GM23248 (cell line): ENCODE measurements around the gene NIPAL4.

Experiments
- EZH2 ChIP-seq: fragments of 200-600 bp; sonication (generic); IDR thresholded peaks from 2 replicates; pipeline ENCODE4 v1.6.1; 2018; ENCODE audit warnings: antibody characterized with exemption, mild to moderate bottlenecking; ENCODE audit not compliant: insufficient read depth, poor library complexity, severe bottlenecking
- EZH2phosphoT487 ChIP-seq: fragments of 200-600 bp; sonication (generic); IDR thresholded peaks from 2 replicates; pipeline ENCODE4 v1.6.1; 2018; ENCODE audit warnings: antibody characterized with exemption, moderate library complexity, mild to moderate bottlenecking, low read depth; ENCODE audit not compliant: insufficient read depth

DNA sequence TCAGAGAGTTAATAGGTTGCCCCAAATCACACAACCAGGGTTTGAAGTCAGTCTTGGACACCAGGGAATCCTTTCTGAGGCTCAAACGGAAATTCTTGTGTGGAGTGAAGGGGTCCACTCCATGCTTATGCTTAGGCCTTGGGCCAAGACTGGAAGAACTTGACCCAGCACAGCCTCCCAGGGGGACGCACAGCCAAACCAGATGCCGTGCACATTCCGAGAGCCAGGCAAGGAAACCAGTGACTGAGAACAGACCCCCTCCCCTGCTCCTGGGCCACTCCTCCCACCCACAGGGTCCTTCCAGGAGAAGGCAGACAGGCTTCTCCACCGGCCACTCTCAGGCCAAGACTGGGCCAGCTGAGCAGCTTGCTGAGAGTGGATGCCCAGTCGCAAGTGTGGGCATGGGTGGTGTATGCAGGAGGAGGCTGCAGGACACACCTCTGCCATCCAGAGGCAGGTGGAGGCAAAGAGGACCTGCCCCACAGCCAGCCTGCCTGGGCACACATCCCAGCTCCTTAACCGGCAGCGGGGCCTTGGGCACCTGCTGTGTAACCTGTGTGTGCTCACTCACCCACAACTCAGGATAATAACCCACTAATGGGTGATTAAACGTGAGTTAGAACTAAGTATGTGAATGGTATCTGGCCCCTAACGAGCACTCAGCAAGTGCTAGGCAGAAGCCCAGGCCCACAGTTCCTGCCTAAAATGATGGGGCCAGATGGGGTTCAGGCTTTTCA lies 38.0 kb downstream of the NIPAL4 start:
- TF ChIP-seq EZH2 (no peak), EZH2phosphoT487 (no peak)
